Measurements from ENCODE around the gene SGCB.

- TF ChIP-seq CTCF (IDR thresholded peaks at IDR 0.05) (no peak), EZH2phosphoT487 (IDR thresholded peaks at IDR 0.05) (no peak)
Measured at GRCh38 chr4:52004414-52004813, 33.7 kb downstream of the SGCB start.

Data from neural progenitor cell (in vitro differentiated cells).